Skeletal muscle tissue (tissue), 4 donors: ENCODE data around the gene FAM111B. TPM values are rescaled to one million over a fixed set of nuclear protein-coding genes. Genes with fewer than 3 reads are reported as not detected.
"Not testable (repeated sequence)": the region's sequence is repeated elsewhere in the genome, so short reads cannot be mapped to it uniquely, and the experiment has no call there.

Source experiments
- H3K27ac ChIP-seq: one replicate; pipeline ENCODE4 v1.7.0; 2013; ENCODE audit warnings: mild to moderate bottlenecking, low read depth, low read length, inconsistent platforms
- H3K27me3 ChIP-seq, 3 donors: one replicate each; pipeline ENCODE4 v1.7.0; 2013; ENCODE audit warnings: low read length in 3 of 3; ENCODE audit not compliant: control insufficient read depth in 3 of 3, insufficient read depth in 3 of 3
- H3K36me3 ChIP-seq, 3 donors: one replicate each; pipeline ENCODE4 v1.7.0; 2013; ENCODE audit warnings: low read length in 3 of 3; ENCODE audit not compliant: control insufficient read depth in 3 of 3, insufficient read depth in 3 of 3
- H3K4me1 ChIP-seq, 3 donors: one replicate each; pipeline ENCODE4 v1.7.0; 2013; ENCODE audit warnings: low read length in 3 of 3, mild to moderate bottlenecking in 3 of 3; ENCODE audit not compliant: control insufficient read depth in 3 of 3, insufficient read depth in 3 of 3
- H3K4me3 ChIP-seq, 3 donors: one replicate each; pipeline ENCODE4 v1.7.0; 2013; ENCODE audit warnings: low read length in 3 of 3
- H3K9ac ChIP-seq, 3 donors: one replicate each; pipeline ENCODE4 v1.7.0; 2013; ENCODE audit warnings: low read length in 3 of 3, mild to moderate bottlenecking in 3 of 3, moderate library complexity in 2 of 3, low read depth in 1 of 3
- H3K9me3 ChIP-seq, 3 donors: one replicate each; pipeline ENCODE4 v1.7.0; 2013; ENCODE audit warnings: low read length in 3 of 3; ENCODE audit not compliant: control insufficient read depth in 3 of 3
- total RNA-seq: library from RNA; depleted of rRNA; stranded (reverse); fragments of >200 nt; gene quantifications from one replicate; pipeline ENCODE4 v1.2.3, GENCODE V29; 2014
- donor health status: Osteomylitis.

FAM111B gene
- total RNA-seq, 1 donor from 2014 or later, result 3.7 TPM

DNA sequence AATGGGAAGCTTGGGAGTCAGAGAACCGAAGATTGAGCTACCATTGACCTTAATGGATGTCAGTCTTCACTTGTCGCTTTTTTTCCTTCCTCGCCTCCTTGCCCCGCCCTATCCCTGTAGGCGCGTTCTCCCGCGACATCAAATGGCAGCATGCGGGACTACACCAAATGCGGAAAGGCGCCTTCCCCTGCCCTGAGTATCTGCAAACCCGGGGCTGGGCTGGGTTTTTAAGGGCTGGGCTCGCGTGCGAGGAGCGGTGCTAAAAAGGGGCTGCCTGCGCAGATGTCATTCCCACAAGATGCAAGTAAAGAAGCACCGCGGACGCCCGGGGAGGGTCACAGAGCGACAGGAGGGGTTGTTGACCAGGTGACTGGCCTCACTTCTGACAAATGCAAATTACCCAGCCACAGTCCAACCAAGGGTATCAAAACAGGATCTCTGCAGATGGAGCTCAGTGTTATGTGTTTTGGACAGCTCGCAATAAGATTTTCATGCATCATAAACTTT is 4.7 kb upstream of the FAM111B start:
- Histone ChIP-seq H3K27ac (no peak overlapping the region), H3K36me3 (no peaks in the 10 kb centered on the region), H3K9me3 (no peaks in the 10 kb centered on the region), H3K9ac (peak overlapping the region in 1 of 3 donors; percentile 8), H3K4me1 (peaks cover 10 to 16% (median 11%) of the 10 kb centered on the region in 3 donors), H3K4me3 (peak overlapping the region; percentile 26 to 59 (median 41)), H3K27me3 (peaks cover 13 to 21% (median 16%) of the 10 kb centered on the region in 3 donors)

DNA sequence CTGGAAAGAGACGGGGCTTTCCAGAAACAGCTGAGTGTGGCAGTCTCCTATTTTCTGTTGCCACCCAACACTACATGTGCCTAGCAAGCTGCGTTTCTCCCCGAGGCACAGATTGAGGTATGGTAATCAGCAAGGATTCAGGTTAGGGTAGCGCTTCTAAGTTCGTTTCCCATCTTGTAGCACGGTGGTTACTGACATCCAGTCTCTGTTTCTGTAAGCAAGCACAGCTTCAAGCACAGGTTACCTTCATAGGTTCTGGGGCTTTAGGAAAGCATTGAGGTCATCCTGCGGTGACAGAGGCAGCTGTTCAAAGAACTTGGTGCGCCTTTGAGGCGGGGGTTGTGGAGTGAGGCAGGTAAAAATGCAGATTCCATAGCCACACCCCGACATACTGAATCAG is 684 bp downstream of the FAM111B start:
- H3K9me3 ChIP-seq, H3K4me3 ChIP-seq, H3K27ac ChIP-seq, H3K9ac ChIP-seq, H3K36me3 ChIP-seq: not testable (repeated sequence)
- Histone ChIP-seq H3K27me3 (peaks cover 3 to 21% (median 13%) of the 10 kb centered on the region in 3 donors), H3K4me1 (peaks cover 5 to 11% (median 8%) of the 10 kb centered on the region in 3 donors)

DNA sequence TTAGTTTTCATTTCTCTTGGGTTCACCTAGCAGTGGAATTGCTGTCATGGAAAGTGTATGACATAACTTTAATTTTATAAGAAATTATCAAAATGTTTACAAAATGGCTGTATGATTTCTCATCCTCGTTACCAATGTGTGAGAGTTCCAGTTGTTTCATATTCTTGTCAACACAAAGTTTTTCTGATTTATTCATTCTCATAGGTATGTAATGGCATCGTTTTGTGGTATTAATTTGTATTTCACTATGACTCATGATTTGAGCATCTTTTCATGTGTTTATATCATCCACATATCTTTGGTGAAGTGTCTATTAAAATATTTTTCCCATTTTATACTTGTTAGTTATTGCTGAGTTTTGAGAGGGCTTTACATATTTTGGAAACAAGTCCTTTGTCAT is 5.5 kb downstream of the FAM111B start:
- no peak overlapping the region for H3K9ac ChIP-seq
- no peak overlapping the region for H3K27ac ChIP-seq
- H3K4me1 ChIP-seq, result no peaks in the 10 kb centered on the region

DNA sequence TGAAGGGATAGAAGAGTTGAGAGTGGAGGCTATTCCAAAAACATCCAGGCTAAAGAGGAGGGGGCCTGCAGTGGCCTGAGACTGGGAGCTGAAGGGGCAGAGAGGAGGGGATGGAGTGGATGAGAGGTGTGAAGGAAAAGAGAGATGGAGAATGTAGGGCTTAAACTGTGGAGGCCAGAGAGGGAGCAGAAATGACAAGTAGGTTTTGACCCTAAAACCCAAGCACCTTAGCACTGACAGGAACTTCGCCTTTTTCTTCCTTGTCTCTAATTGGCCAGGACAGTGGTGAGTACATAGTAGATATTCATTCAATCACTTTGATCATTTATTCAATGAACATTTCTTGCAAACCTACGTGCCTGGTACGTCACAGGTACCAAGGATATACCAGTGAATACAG is 7.3 kb downstream of the FAM111B start:
- Histone ChIP-seq H3K9me3 (peaks cover 0 to 5% (median 3%) of the 10 kb centered on the region in 3 donors), H3K4me1 (no peaks in the 10 kb centered on the region), H3K36me3 (no peaks in the 10 kb centered on the region)

More for the DNA sequence above, 5.5 kb downstream of the FAM111B start:
- H3K27me3 ChIP-seq, result peaks cover 0 to 6% (median 0%) of the 10 kb centered on the region in 3 donors
- H3K36me3 ChIP-seq, result no peaks in the 10 kb centered on the region
- no peaks in the 10 kb centered on the region for H3K9me3 ChIP-seq
- no peak overlapping the region for H3K4me3 ChIP-seq

DNA sequence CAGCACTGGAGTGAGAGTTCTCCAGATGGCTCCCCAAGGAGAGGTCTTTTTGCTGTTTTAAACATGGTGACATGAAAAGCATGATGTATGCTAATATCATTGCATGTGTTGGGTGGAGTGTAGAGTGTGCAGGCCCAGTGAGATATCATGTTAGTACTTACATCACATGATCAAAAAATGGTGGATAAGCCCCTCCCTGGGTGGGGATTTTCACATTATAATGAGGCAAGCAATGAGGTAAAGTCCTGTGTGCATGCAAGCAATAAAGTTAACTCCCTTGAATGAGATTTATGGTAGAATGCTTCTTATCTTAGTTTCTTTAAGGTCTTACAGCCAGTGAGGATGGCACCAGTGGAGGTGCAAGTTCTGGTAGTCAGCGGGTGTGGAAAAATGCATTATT is 8.5 kb downstream of the FAM111B start:
- Histone ChIP-seq H3K27ac (no peak overlapping the region), H3K27me3 (no peaks in the 10 kb centered on the region), H3K4me1 (no peaks in the 10 kb centered on the region), H3K4me3 (no peak overlapping the region), H3K9ac (no peak overlapping the region), H3K9me3 (peaks cover 0 to 5% (median 4%) of the 10 kb centered on the region in 3 donors), H3K36me3 (no peaks in the 10 kb centered on the region)

More for the DNA sequence above, 7.3 kb downstream of the FAM111B start:
- Histone ChIP-seq H3K27me3 (no peaks in the 10 kb centered on the region), H3K4me3 (no peak overlapping the region), H3K27ac (no peak overlapping the region), H3K9ac (no peak overlapping the region)

DNA sequence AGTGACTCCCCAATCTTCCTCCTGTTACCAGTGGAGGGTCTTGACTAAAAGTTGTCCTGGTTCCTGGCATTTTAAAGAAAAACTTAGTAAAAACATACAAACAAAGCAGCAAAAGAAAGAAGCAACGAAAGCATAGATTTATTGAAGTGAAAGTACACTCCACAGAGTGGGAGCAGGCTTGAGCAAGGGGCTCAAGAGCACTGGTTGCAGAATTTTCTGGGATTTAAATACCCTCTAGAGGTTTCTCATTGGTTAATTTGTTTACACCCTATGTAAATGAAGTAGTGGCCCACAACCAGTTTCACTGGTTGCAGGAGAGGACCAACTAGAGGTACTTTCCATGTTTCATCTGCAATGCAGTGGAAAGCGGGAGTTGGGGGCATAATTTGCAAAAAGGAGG is 10.7 kb downstream of the FAM111B start:
- Histone ChIP-seq H3K9ac (no peak overlapping the region), H3K9me3 (peaks cover 0 to 5% (median 4%) of the 10 kb centered on the region in 3 donors), H3K4me3 (no peak overlapping the region)

DNA sequence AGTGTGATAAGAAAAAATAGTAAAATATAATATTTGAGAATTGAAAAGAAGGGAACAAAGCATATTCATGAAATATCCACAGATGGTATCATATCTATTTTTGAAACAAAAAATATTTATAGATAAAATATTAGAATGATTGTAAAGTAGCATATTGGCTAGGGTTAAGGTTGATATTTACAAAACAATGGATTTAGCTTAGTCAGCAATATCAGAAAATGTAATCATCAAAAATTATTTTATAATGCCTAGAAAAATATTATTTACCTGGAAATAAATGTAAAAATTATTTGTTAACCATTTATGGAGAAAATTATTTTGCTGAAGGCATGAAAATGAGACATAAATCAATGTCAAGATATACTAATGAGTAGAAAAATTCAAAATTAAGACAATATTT is 12.8 kb downstream of the FAM111B start:
- Histone ChIP-seq H3K27ac (no peak overlapping the region), H3K27me3 (no peaks in the 10 kb centered on the region), H3K4me3 (no peak overlapping the region), H3K9me3 (peaks cover 0 to 5% (median 4%) of the 10 kb centered on the region in 3 donors), H3K36me3 (no peaks in the 10 kb centered on the region), H3K4me1 (no peaks in the 10 kb centered on the region), H3K9ac (no peak overlapping the region)

More for the DNA sequence above, 10.7 kb downstream of the FAM111B start:
- Histone ChIP-seq H3K27ac (no peak overlapping the region), H3K4me1 (no peaks in the 10 kb centered on the region), H3K36me3 (no peaks in the 10 kb centered on the region), H3K27me3 (no peaks in the 10 kb centered on the region)

DNA sequence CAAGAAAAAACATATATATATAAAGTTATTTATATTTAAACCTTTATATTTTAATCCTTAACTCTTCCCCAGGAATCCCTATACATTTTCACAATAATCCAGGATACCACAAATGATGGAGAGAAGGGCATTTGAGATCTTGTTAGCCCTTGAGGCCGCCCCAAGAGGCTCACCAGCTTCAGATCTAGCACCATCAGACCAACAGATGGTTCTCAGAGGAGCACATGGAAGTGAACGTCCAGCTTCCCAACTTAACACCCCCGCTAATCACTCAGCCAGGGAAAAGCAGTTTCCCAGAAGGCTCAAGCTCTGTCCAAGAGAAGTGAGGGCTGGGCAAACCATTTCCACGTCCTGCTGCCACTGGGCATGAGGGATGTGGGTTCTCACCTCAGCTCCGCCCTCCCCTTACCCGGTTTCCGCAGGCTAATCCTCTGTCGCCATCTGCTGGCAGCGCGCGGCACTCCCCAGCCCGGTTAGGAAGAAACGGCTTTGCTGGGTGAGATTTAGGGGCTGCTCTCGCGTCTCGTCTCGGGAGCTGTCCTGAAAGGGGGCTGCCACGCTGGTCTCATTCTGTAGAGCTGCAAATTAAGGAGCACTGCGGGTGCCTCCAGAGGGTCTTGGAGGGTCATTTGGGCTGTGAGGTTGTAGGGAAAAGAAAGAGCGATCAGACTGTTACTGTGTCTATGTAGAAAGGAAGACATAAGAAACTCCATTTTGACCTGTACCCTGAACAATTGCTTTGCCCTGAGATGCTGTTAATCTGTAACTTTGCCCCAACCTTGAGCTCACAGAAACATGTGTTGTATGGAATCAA is 28.8 kb downstream of the FAM111B start:
- Histone ChIP-seq H3K9ac (peak overlapping the region in 2 of 3 donors; percentile 56 to 61), H3K4me1 (peaks cover 0 to 6% (median 2%) of the 10 kb centered on the region in 3 donors), H3K4me3 (peak overlapping the region; percentile 32 to 56 (median 35)), H3K9me3 (no peaks in the 10 kb centered on the region), H3K36me3 (peaks cover 0 to 2% (median 0%) of the 10 kb centered on the region in 3 donors), H3K27me3 (no peaks in the 10 kb centered on the region), H3K27ac (no peak overlapping the region)

DNA sequence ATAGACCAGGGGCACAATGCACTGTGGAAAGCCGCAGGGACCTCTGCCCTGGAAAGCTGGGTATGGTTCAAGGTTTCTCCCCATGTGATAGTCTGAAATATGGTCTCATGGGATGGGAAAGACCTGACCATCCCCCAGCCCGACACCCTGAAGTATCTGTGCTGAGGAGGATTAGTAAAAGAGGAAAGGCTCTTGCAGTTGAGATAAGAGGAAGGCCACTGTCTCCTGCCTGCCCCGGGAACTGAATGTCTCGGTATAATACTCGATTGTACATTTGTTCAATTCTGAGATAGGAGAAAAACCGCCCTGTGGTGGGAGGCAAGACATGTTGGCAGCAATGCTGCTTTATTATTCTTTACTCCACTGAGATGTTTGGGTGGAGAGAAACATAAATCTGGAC is 29.5 kb downstream of the FAM111B start:
- H3K9me3 ChIP-seq, H3K27ac ChIP-seq, H3K27me3 ChIP-seq, H3K4me1 ChIP-seq, H3K36me3 ChIP-seq, H3K4me3 ChIP-seq, H3K9ac ChIP-seq: not testable (repeated sequence)

DNA sequence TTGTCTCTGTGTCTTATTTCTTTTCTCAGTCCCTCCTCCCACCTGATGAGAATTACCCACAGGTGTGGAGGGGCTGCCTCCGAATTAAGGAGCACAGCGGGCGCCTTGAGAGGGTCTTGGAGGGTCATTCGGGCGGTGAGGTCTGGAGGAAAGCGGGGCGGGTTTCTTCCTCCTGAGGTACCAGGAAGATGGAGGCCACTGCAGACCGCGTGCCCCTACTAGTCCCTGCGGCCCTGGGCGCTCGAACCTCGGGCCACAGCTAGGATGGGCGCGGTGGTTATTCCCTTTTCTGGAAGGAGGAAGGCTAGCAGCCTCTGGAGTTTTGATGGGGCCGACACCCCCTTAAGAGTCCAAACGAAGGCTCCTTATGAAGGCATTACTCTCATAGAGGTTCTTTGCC is 30.2 kb downstream of the FAM111B start:
- Histone ChIP-seq H3K4me3 (no peak overlapping the region), H3K4me1 (peaks cover 2 to 9% (median 4%) of the 10 kb centered on the region in 3 donors), H3K27ac (no peak overlapping the region), H3K9me3 (no peaks in the 10 kb centered on the region), H3K36me3 (no peaks in the 10 kb centered on the region), H3K9ac (no peak overlapping the region), H3K27me3 (no peaks in the 10 kb centered on the region)
